DND-41 (cell line): ENCODE results near the gene NRCAM.

Source experiments
- CTCF ChIP-seq: IDR thresholded peaks from 2 replicates; pipeline ENCODE4 v1.5.1; 2012; ENCODE audit warnings: borderline replicate concordance, low read length, moderate library complexity, mild to moderate bottlenecking; ENCODE audit not compliant: poor library complexity, severe bottlenecking; ENCODE audit errors: extremely low read depth
- EZH2 ChIP-seq: IDR thresholded peaks from 3 replicates; pipeline ENCODE4 v1.6.1; 2012; ENCODE audit warnings: borderline replicate concordance, low read depth, mild to moderate bottlenecking, moderate library complexity, low read length, inconsistent platforms; ENCODE audit not compliant: severe bottlenecking

DNA sequence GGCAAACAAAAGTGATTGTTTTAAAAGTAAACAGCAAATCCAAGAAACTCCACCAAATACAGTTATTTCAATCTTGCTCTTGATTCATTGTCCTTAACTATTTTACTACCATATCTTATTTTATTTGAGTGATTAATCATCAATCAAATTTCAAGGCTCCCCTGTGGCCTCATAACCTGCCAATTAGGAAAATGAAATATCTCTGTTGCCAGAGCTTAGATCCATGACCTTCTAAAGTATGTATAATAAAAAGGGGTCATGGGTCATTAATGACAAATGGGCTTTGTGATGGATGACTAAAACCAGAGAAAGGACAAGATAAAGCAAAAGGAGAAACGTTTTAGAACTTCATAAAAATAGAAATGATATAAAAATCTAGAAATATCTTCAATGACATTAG is 28.5 kb downstream of the NRCAM start:
- TF ChIP-seq CTCF (no peak), EZH2 (no peak)
